ENCODE results near the gene BACE1.

DNA sequence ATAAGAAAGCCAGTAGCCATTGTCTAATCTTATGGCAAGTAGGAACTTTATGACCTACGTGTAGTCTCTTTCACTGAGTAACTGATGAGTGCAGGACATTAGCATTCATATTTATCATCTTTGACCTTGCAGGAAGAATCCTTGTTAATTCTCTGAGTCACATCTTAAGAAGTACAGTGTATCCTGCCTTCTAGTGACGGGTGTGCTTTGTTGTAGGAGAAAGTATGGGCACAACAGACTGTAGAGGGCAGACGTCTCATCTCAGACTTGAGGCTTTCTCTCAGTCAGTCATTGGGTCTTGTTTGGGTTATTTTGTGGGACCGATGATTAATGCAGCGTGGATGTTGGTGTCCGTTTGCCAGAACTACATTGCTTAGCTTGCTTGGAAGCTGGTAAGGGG is 76.8 kb downstream of the BACE1 start:
- no peak for TF ChIP-seq ZNF622 (IDR thresholded peaks at IDR 0.05)
- no peak for TF ChIP-seq POLR2A (IDR thresholded peaks at IDR 0.05; ENCODE audit: low read depth, low read length)
- no peak for TF ChIP-seq JUND (IDR thresholded peaks at IDR 0.05; ENCODE audit: low read depth, low read length)
- TF ChIP-seq, protein P1, sequence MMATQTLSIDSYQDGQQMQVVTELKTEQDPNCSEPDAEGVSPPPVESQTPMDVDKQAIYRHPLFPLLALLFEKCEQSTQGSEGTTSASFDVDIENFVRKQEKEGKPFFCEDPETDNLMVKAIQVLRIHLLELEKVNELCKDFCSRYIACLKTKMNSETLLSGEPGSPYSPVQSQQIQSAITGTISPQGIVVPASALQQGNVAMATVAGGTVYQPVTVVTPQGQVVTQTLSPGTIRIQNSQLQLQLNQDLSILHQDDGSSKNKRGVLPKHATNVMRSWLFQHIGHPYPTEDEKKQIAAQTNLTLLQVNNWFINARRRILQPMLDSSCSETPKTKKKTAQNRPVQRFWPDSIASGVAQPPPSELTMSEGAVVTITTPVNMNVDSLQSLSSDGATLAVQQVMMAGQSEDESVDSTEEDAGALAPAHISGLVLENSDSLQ (IDR thresholded peaks at IDR 0.05) = no peak
- no peak for TF ChIP-seq POLR2AphosphoS5 (IDR thresholded peaks at IDR 0.05; ENCODE audit: low read length)
- no peak for TF ChIP-seq NFYB (IDR thresholded peaks at IDR 0.05; ENCODE audit: insufficient read depth, low read depth, low read length)
- TF ChIP-seq, protein P2, sequence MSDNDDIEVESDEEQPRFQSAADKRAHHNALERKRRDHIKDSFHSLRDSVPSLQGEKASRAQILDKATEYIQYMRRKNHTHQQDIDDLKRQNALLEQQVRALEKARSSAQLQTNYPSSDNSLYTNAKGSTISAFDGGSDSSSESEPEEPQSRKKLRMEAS (IDR thresholded peaks at IDR 0.05; ENCODE audit: low read depth, low read length) = no peak
- no peak for TF ChIP-seq SUPT20H (IDR thresholded peaks at IDR 0.05; ENCODE audit: borderline replicate concordance, control insufficient read depth, low read depth, low read length)
- no peak for TF ChIP-seq EP300 (IDR thresholded peaks at IDR 0.05; ENCODE audit: borderline replicate concordance in 1 of 2, control insufficient read depth in 1 of 2, low read depth in 2 of 2, low read length in 2 of 2)
- no peak for TF ChIP-seq MYC (IDR thresholded peaks at IDR 0.05; ENCODE audit: insufficient read depth, insufficient read length, insufficient replicate concordance, low read length, severe bottlenecking)
- TF ChIP-seq EZH2 (IDR thresholded peaks at IDR 0.05; ENCODE audit: borderline replicate concordance, control insufficient read depth, low read depth, low read length) = no peak
- no peak for TF ChIP-seq ZNF384 (IDR thresholded peaks at IDR 0.05; ENCODE audit: borderline replicate concordance, low read depth, low read length)
- TF ChIP-seq, protein P3, sequence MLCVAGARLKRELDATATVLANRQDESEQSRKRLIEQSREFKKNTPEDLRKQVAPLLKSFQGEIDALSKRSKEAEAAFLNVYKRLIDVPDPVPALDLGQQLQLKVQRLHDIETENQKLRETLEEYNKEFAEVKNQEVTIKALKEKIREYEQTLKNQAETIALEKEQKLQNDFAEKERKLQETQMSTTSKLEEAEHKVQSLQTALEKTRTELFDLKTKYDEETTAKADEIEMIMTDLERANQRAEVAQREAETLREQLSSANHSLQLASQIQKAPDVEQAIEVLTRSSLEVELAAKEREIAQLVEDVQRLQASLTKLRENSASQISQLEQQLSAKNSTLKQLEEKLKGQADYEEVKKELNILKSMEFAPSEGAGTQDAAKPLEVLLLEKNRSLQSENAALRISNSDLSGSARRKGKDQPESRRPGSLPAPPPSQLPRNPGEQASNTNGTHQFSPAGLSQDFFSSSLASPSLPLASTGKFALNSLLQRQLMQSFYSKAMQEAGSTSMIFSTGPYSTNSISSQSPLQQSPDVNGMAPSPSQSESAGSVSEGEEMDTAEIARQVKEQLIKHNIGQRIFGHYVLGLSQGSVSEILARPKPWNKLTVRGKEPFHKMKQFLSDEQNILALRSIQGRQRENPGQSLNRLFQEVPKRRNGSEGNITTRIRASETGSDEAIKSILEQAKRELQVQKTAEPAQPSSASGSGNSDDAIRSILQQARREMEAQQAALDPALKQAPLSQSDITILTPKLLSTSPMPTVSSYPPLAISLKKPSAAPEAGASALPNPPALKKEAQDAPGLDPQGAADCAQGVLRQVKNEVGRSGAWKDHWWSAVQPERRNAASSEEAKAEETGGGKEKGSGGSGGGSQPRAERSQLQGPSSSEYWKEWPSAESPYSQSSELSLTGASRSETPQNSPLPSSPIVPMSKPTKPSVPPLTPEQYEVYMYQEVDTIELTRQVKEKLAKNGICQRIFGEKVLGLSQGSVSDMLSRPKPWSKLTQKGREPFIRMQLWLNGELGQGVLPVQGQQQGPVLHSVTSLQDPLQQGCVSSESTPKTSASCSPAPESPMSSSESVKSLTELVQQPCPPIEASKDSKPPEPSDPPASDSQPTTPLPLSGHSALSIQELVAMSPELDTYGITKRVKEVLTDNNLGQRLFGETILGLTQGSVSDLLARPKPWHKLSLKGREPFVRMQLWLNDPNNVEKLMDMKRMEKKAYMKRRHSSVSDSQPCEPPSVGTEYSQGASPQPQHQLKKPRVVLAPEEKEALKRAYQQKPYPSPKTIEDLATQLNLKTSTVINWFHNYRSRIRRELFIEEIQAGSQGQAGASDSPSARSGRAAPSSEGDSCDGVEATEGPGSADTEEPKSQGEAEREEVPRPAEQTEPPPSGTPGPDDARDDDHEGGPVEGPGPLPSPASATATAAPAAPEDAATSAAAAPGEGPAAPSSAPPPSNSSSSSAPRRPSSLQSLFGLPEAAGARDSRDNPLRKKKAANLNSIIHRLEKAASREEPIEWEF (IDR thresholded peaks at IDR 0.05; ENCODE audit: insufficient replicate concordance, low read depth, low read length) = no peak

All from GM12878 (cell line).